IMR-90 (cell line): ENCODE data around the gene PLPP3. TPM values are rescaled to one million over a fixed set of nuclear protein-coding genes. Genes with fewer than 3 reads are reported as not detected.

ENCODE experiments used
- ATAC-seq: fragments of 200-7000 bp; cut with Tn5 transposase; 2 replicates; pipeline ENCODE4 v1.9.1; 2020; ENCODE audit warnings: low read depth, mild to moderate bottlenecking, moderate library complexity
- BruUV-seq: library from RNA; stranded (reverse); fragments of 400-500 nt; replicated peaks from 2 replicates; lab custom pipeline; 2021; lab: Mats Ljungman, UMichigan
- CTCF ChIA-PET: fragments of 300-600 bp; formaldehyde crosslinking; extraction: SDS; loops from one replicate; lab custom pipeline; 2021; ENCODE audit warnings: antibody characterized with exemption; lab: Yijun Ruan, JAX
- POLR2A ChIA-PET: fragments of 300-600 bp; sonication (Branson Sonifier 250); formaldehyde crosslinking; loops from one replicate; lab custom pipeline; 2022; ENCODE audit warnings: antibody characterized with exemption; ENCODE audit not compliant: unreplicated experiment; lab: Charles Lee
- DNase-seq: peaks from one replicate; pipeline ENCODE4 v3.0.0; 2013
- H2AFZ ChIP-seq: replicated peaks from 2 replicates; pipeline ENCODE3; 2013; ENCODE audit warnings: low read length, mild to moderate bottlenecking; ENCODE audit not compliant: poor library complexity
- H2AK5ac ChIP-seq: 2 replicates; pipeline ENCODE4 v1.6.1; 2013; ENCODE audit warnings: low read depth, low read length, inconsistent platforms
- H2AK9ac ChIP-seq: replicated peaks from 2 replicates; pipeline ENCODE3; 2013; ENCODE audit warnings: mild to moderate bottlenecking, low read depth, low read length, moderate library complexity; ENCODE audit not compliant: poor library complexity
- H2BK120ac ChIP-seq: 2 replicates; pipeline ENCODE4 v1.6.1; 2013; ENCODE audit warnings: low read depth, low read length, inconsistent platforms
- H2BK15ac ChIP-seq: 3 replicates; pipeline ENCODE4 v1.6.1; 2013; ENCODE audit warnings: low read depth, low read length, inconsistent platforms
- H2BK20ac ChIP-seq: 2 replicates; pipeline ENCODE4 v1.6.1; 2013; ENCODE audit warnings: low read depth, mild to moderate bottlenecking, inconsistent platforms, low read length, moderate library complexity
- H2BK5ac ChIP-seq: 2 replicates; pipeline ENCODE4 v1.6.1; 2013; ENCODE audit warnings: mild to moderate bottlenecking, low read depth, low read length, inconsistent platforms; ENCODE audit not compliant: poor library complexity, severe bottlenecking
- H3K14ac ChIP-seq: replicated peaks from 2 replicates; pipeline ENCODE4 v1.6.1; 2013; ENCODE audit warnings: low read depth, low read length, inconsistent platforms
- H3K18ac ChIP-seq: 2 replicates; pipeline ENCODE4 v1.6.1; 2013; ENCODE audit warnings: low read depth, low read length, control low read depth
- H3K23ac ChIP-seq: 2 replicates; pipeline ENCODE4 v1.6.1; 2013; ENCODE audit warnings: low read depth, low read length, inconsistent platforms
- H3K27ac ChIP-seq: 2 replicates; pipeline ENCODE4 v1.5.1; 2013; ENCODE audit warnings: mild to moderate bottlenecking, control low read depth, low read length; ENCODE audit not compliant: insufficient read depth
- H3K27me3 ChIP-seq: 2 replicates; pipeline ENCODE4 v1.6.1; 2013; ENCODE audit warnings: low read length; ENCODE audit not compliant: control insufficient read depth, insufficient read depth
- H3K36me3 ChIP-seq: 2 replicates; pipeline ENCODE4 v1.6.1; 2013; ENCODE audit warnings: low read length, mixed read lengths; ENCODE audit not compliant: control insufficient read depth, insufficient read depth
- H3K4ac ChIP-seq: 2 replicates; pipeline ENCODE4 v1.6.1; 2013; ENCODE audit warnings: low read depth, low read length, inconsistent platforms
- H3K4me1 ChIP-seq: 2 replicates; pipeline ENCODE4 v1.6.1; 2013; ENCODE audit warnings: low read length, mixed read lengths; ENCODE audit not compliant: control insufficient read depth, insufficient read depth
- H3K4me2 ChIP-seq: 2 replicates; pipeline ENCODE4 v1.6.1; 2013; ENCODE audit warnings: low read depth, mild to moderate bottlenecking, control low read depth, low read length, moderate library complexity
- H3K4me3 ChIP-seq: 2 replicates; pipeline ENCODE4 v1.5.1; 2013; ENCODE audit warnings: low read depth, mild to moderate bottlenecking, control low read depth, low read length, moderate library complexity; ENCODE audit not compliant: insufficient read depth
- H3K56ac ChIP-seq: 2 replicates; pipeline ENCODE4 v1.6.1; 2013; ENCODE audit warnings: low read length, inconsistent platforms; ENCODE audit not compliant: insufficient read depth; ENCODE audit errors: extremely low read depth
- H3K79me1 ChIP-seq, 2 experiments: 2 replicates each; pipeline ENCODE4 v1.6.1; 2013; ENCODE audit warnings: low read length in 2 of 2, inconsistent platforms in 1 of 2, low read depth in 1 of 2
- H3K9ac ChIP-seq: 2 replicates; pipeline ENCODE4 v1.6.1; 2013; ENCODE audit warnings: low read depth, low read length, control low read depth
- H3K9me1 ChIP-seq: 2 replicates; pipeline ENCODE4 v1.6.1; 2013; ENCODE audit warnings: low read length, inconsistent platforms; ENCODE audit not compliant: insufficient read depth
- H3K9me3 ChIP-seq: 2 replicates; pipeline ENCODE4 v1.6.1; 2013; ENCODE audit warnings: low read length; ENCODE audit not compliant: control insufficient read depth, insufficient read depth
- H4K20me1 ChIP-seq: 2 replicates; pipeline ENCODE4 v1.6.1; 2013; ENCODE audit warnings: low read length, inconsistent platforms; ENCODE audit not compliant: insufficient read depth
- H4K5ac ChIP-seq: 2 replicates; pipeline ENCODE4 v1.6.1; 2013; ENCODE audit warnings: mild to moderate bottlenecking, low read depth, low read length, control low read depth
- H4K8ac ChIP-seq, 2 experiments: 2 replicates each; pipeline ENCODE4 v1.6.1; 2013; ENCODE audit warnings: low read depth in 2 of 2, low read length in 2 of 2, control low read depth in 1 of 2, inconsistent platforms in 1 of 2
- H4K91ac ChIP-seq: 2 replicates; pipeline ENCODE4 v1.6.1; 2013; ENCODE audit warnings: low read depth, low read length, inconsistent platforms; ENCODE audit not compliant: insufficient read depth
- BHLHE40 ChIP-seq: fragments of 150-350 bp; IDR thresholded peaks from 2 replicates; pipeline ENCODE4 v1.6.1; 2016; ENCODE audit warnings: mild to moderate bottlenecking, low read depth, low read length
- CEBPB ChIP-seq: IDR thresholded peaks from 2 replicates; pipeline ENCODE4 v1.6.1; 2012; ENCODE audit warnings: low read depth, low read length, improper control_type of control experiment
- CHD1 ChIP-seq: IDR thresholded peaks from 2 replicates; pipeline ENCODE4 v1.6.1; 2012; ENCODE audit warnings: low read depth, low read length, improper control_type of control experiment
- CTCF ChIP-seq: conservative IDR thresholded peaks from 2 replicates; pipeline ENCODE4 v1.5.1; 2012; ENCODE audit warnings: mild to moderate bottlenecking, low read depth, low read length, improper control_type of control experiment
- ELK1 ChIP-seq: fragments of 150-350 bp; IDR thresholded peaks from 2 replicates; pipeline ENCODE4 v1.6.1; 2016; ENCODE audit warnings: low read depth, mild to moderate bottlenecking, low read length, moderate library complexity, borderline replicate concordance
- FOS ChIP-seq: fragments of 150-350 bp; IDR thresholded peaks from 2 replicates; pipeline ENCODE4 v1.6.1; 2016; ENCODE audit warnings: low read depth, low read length
- MAFK ChIP-seq: IDR thresholded peaks from 2 replicates; pipeline ENCODE4 v1.6.1; 2012; ENCODE audit warnings: low read depth, low read length, improper control_type of control experiment
- MAZ ChIP-seq: IDR thresholded peaks from 2 replicates; pipeline ENCODE4 v1.6.1; 2012; ENCODE audit warnings: low read depth, mild to moderate bottlenecking, low read length, improper control_type of control experiment, moderate library complexity, borderline replicate concordance
- MXI1 ChIP-seq: IDR thresholded peaks from 2 replicates; pipeline ENCODE4 v1.6.1; 2012; ENCODE audit warnings: low read depth, mild to moderate bottlenecking, low read length, moderate library complexity, borderline replicate concordance
- NFE2L2 ChIP-seq: fragments of 150-350 bp; IDR thresholded peaks from 2 replicates; pipeline ENCODE4 v1.6.1; 2016; ENCODE audit warnings: low read depth, mild to moderate bottlenecking, low read length
- POLR2A ChIP-seq: IDR thresholded peaks from 2 replicates; pipeline ENCODE4 v1.6.1; 2012; ENCODE audit warnings: mild to moderate bottlenecking, low read depth, low read length
- RAD21 ChIP-seq: IDR thresholded peaks from 2 replicates; pipeline ENCODE4 v1.6.1; 2012; ENCODE audit warnings: low read length, improper control_type of control experiment
- RCOR1 ChIP-seq: IDR thresholded peaks from 2 replicates; pipeline ENCODE4 v1.6.1; 2012; ENCODE audit warnings: mild to moderate bottlenecking, low read length, improper control_type of control experiment; ENCODE audit not compliant: insufficient replicate concordance
- RFX5 ChIP-seq: IDR thresholded peaks from 2 replicates; pipeline ENCODE4 v1.8.0; 2012; ENCODE audit warnings: low read depth, mild to moderate bottlenecking, low read length, moderate library complexity
- SMC3 ChIP-seq: fragments of 150-350 bp; IDR thresholded peaks from 2 replicates; pipeline ENCODE4 v1.6.1; 2016; ENCODE audit warnings: low read depth, mild to moderate bottlenecking, antibody characterized with exemption, low read length, moderate library complexity
- USF2 ChIP-seq: fragments of 150-350 bp; IDR thresholded peaks from 2 replicates; pipeline ENCODE4 v1.6.1; 2017; ENCODE audit warnings: mild to moderate bottlenecking, antibody characterized with exemption, low read length, low read depth
- WGBS, 2 experiments: methylation state at CpG; one replicate each; pipeline versions ENCODE4 v1.1.5 to v1.1.7; 2013; ENCODE audit warnings: missing lambda C conversion rate in 2 of 2; ENCODE audit not compliant: insufficient read length in 1 of 2; ENCODE audit errors: extremely low coverage in 2 of 2; 5-methylcytosine and 5-hydroxymethylcytosine counted together
- dilution Hi-C: fragments of 300-500 bp; cut with HindIII; formaldehyde crosslinking; loops from one replicate; pipeline ENCODE4 v1.14.3; 2018; ENCODE audit warnings: low sequenced_read_pairs; ENCODE audit not compliant: unreplicated experiment
- in situ Hi-C: fragments of 300-500 bp; cut with MboI; formaldehyde crosslinking; loops from 3 replicates; pipeline ENCODE4 v1.14.3; 2019; ENCODE audit warnings: low sequenced_read_pairs, inconsistent platforms, mixed read lengths
- intact Hi-C: fragments of 100-400 bp; cut with micrococcal nuclease; formaldehyde crosslinking; loops from 2 replicates; pipeline ENCODE4 v1.10.0; 2022
- polyA plus RNA-seq, 3 experiments: library from polyadenylated mRNA; depleted of rRNA; stranded (reverse); fragments of >200 nt; gene quantifications; 2 replicates each; pipeline ENCODE4 v1.2.3, GENCODE V29; 2012; ENCODE audit warnings: low replicate concordance in 1 of 3
- total RNA-seq: library from RNA; depleted of rRNA; stranded (reverse); fragments of >200 nt; gene quantifications from 2 replicates; pipeline ENCODE4 v1.2.3, GENCODE V29; 2012

The PLPP3 gene
- total and polyA plus RNA-seq, 2 of the 4 experiments (the other 2 are of a cell fraction), result 49.9 to 56.6 TPM

- Histone ChIP-seq H2AK5ac (no peak overlapping the region), H3K4ac (no peak overlapping the region), H3K27ac (no peak overlapping the region), H3K4me3 (no peak overlapping the region), H3K9ac (no peak overlapping the region), H2AK9ac (no peak overlapping the region), H2AFZ (no peak overlapping the region), H2BK5ac (no peak overlapping the region), H3K36me3 (no peaks in the 10 kb centered on the region), H3K23ac (no peak overlapping the region), H3K27me3 (no peaks in the 10 kb centered on the region), H3K4me2 (no peak overlapping the region), H2BK15ac (no peak overlapping the region), H3K18ac (no peak overlapping the region), H3K9me3 (no peaks in the 10 kb centered on the region), H3K79me1 (no peaks in the 10 kb centered on the region), H4K5ac (no peak overlapping the region), H3K9me1 (peaks cover 8% of the 10 kb centered on the region), H4K91ac (no peak overlapping the region), H3K4me1 (peaks cover 3% of the 10 kb centered on the region; the same call in 1 of the 2 replicates), H2BK120ac (no peak overlapping the region), H3K14ac (no peak overlapping the region), H4K20me1 (no peaks in the 10 kb centered on the region), H4K8ac (no peak overlapping the region), H2BK20ac (no peak overlapping the region), H3K56ac (no peak overlapping the region)
- 96% methylated on average over 6 of the region's 7 CpGs; no CpG with 5 or more reads in 1 of the 2 experiments for WGBS, 2 experiments
- intact Hi-C loops (loop anchor here (10.0 kb wide), 1 partner anchor 1104 kb away; no protein-coding TSS in a partner anchor), dilution Hi-C loops (no loop called here), in situ Hi-C loops (no loop called here)
- no peak for DNase-seq
- ATAC-seq, result no peak
- TF ChIP-seq CHD1 (no peak), SMC3 (no peak), MAZ (no peak), RAD21 (no peak), POLR2A (no peak), MAFK (no peak), NFE2L2 (no peak), ELK1 (no peak), RCOR1 (no peak), CEBPB (no peak), MXI1 (no peak), RFX5 (no peak), FOS (no peak), CTCF (no peak), BHLHE40 (no peak), USF2 (no peak)
- BruUV-seq, result no TSS peak
- CTCF ChIA-PET, result no interaction called here
- POLR2A ChIA-PET, result no interaction called here
Measured at GRCh38 chr1:56478734-56479133, 100.6 kb downstream of the PLPP3 start.
